ENCODE results near the gene RCBTB2.

DNA sequence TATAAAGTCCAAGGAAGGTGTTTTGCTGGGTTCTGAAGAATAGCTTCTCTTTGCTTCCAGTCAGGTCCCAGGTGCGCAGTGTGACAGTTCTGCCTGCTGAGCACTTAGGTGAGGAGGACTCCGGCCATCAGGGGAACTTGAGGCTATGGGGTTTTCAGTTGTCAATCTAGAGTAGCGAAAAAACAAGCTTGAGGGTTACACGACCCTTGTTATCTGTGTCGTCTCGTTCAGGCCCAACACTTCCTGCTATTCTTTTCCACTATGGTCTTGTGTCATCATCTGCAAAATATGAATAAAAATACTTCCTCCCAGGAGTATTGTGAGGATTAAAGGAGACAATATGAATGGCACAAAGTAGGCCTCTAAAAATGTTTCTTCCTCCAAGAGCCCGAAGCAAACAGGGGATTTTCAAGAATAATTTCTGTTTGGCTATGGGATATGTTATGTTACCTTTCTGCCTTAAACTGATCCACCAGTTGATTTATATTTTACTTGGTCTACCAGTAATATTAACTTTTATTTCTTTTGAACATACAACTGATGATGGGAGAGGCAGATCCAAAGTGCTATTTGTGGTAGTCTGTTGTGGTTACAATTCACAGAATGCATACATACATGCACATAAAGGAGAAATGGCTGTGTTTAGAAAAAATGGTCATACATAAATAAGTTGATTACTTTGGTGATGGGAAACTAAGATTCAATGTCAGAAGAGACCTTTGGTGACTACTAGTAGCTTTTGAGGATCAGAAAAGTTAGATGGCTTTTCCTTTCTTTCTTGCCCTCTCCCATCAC lies 40.5 kb upstream of the RCBTB2 start:
- TF ChIP-seq, protein P1, sequence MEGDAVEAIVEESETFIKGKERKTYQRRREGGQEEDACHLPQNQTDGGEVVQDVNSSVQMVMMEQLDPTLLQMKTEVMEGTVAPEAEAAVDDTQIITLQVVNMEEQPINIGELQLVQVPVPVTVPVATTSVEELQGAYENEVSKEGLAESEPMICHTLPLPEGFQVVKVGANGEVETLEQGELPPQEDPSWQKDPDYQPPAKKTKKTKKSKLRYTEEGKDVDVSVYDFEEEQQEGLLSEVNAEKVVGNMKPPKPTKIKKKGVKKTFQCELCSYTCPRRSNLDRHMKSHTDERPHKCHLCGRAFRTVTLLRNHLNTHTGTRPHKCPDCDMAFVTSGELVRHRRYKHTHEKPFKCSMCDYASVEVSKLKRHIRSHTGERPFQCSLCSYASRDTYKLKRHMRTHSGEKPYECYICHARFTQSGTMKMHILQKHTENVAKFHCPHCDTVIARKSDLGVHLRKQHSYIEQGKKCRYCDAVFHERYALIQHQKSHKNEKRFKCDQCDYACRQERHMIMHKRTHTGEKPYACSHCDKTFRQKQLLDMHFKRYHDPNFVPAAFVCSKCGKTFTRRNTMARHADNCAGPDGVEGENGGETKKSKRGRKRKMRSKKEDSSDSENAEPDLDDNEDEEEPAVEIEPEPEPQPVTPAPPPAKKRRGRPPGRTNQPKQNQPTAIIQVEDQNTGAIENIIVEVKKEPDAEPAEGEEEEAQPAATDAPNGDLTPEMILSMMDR (IDR thresholded peaks at IDR 0.05): no peak
- TF ChIP-seq POLR2A (IDR thresholded peaks at IDR 0.05): no peak

All from thyroid gland (tissue), 4 donors.